WTC11 (cell line): Measurements from ENCODE around the gene DLG1. TPM values are rescaled to one million over a fixed set of nuclear protein-coding genes. Genes with fewer than 3 reads are reported as not detected.

Experiments
- ATAC-seq: fragments of 200-7000 bp; cut with Tn5 transposase; 2 replicates; pipeline ENCODE4 v1.10.0; 2021; ENCODE audit warnings: mild to moderate bottlenecking, moderate library complexity
- CTCF ChIA-PET: fragments of 300-600 bp; sonication (Branson Sonifier 250); formaldehyde crosslinking; loops from one replicate; lab custom pipeline; 2021; ENCODE audit warnings: antibody characterized with exemption; lab: Charles Lee
- POLR2A ChIA-PET: fragments of 350-600 bp; sonication (Branson Sonifier 250); formaldehyde crosslinking; loops from one replicate; lab custom pipeline; 2021; ENCODE audit warnings: antibody characterized with exemption; lab: Charles Lee
- DNase-seq: peaks from one replicate; pipeline ENCODE4 v3.0.0; 2021; ENCODE audit warnings: low spot score
- H3K27ac Mint-ChIP-seq: 2 replicates; pipeline ENCODE4 v1.8.0; 2021; ENCODE audit warnings: mixed read lengths
- H3K27me3 Mint-ChIP-seq: 2 replicates; pipeline ENCODE4 v1.8.0; 2021; ENCODE audit warnings: low read depth, mild to moderate bottlenecking, moderate library complexity, mixed read lengths
- H3K36me3 Mint-ChIP-seq: 2 replicates; pipeline ENCODE4 v1.8.0; 2021; ENCODE audit warnings: mixed read lengths
- H3K4me1 Mint-ChIP-seq: 2 replicates; pipeline ENCODE4 v1.8.0; 2022; ENCODE audit warnings: mixed read lengths
- H3K4me3 Mint-ChIP-seq: 2 replicates; pipeline ENCODE4 v1.8.0; 2021; ENCODE audit warnings: mild to moderate bottlenecking, moderate library complexity, mixed read lengths
- H3K9me3 Mint-ChIP-seq: 2 replicates; pipeline ENCODE4 v1.8.0; 2021; ENCODE audit warnings: mixed read lengths
- CREM ChIP-seq: sonication (generic); formaldehyde crosslinking; IDR thresholded peaks from 2 replicates; pipeline ENCODE4 v1.8.1; 2022; ENCODE audit warnings: mild to moderate bottlenecking, missing genetic modification reagents, moderate library complexity
- GABPB1 ChIP-seq: sonication (generic); formaldehyde crosslinking; IDR thresholded peaks from 2 replicates; pipeline ENCODE4 v1.8.1; 2023; ENCODE audit warnings: mild to moderate bottlenecking, missing genetic modification reagents
- KAT7 ChIP-seq: sonication (generic); formaldehyde crosslinking; IDR thresholded peaks from 2 replicates; pipeline ENCODE4 v1.8.1; 2023; ENCODE audit warnings: missing genetic modification reagents, mild to moderate bottlenecking, borderline replicate concordance
- MYBL2 ChIP-seq: sonication (generic); formaldehyde crosslinking; IDR thresholded peaks from 2 replicates; pipeline ENCODE4 v1.8.1; 2023; ENCODE audit warnings: mild to moderate bottlenecking, moderate library complexity, missing genetic modification reagents
- OVOL2 ChIP-seq: fragments of 250-450 bp; sonication (Bioruptor Pico); IDR thresholded peaks from 2 replicates; pipeline ENCODE4 v1.9.0; 2021; ENCODE audit warnings: mild to moderate bottlenecking, borderline replicate concordance
- SMAD3 ChIP-seq: sonication (generic); formaldehyde crosslinking; IDR thresholded peaks from 2 replicates; pipeline ENCODE4 v1.8.0; 2022; ENCODE audit warnings: missing genetic modification reagents, mild to moderate bottlenecking, borderline replicate concordance
- TEAD4 ChIP-seq: sonication (generic); formaldehyde crosslinking; IDR thresholded peaks from 2 replicates; pipeline ENCODE4 v1.8.0; 2022; ENCODE audit warnings: mild to moderate bottlenecking, missing genetic modification reagents
- ZNF263 ChIP-seq: sonication (generic); formaldehyde crosslinking; IDR thresholded peaks from 2 replicates; pipeline ENCODE4 v1.8.1; 2022; ENCODE audit warnings: low read depth, mild to moderate bottlenecking, moderate library complexity, missing genetic modification reagents
- total RNA-seq: library from RNA; stranded (reverse); gene quantifications from 3 replicates; pipeline ENCODE4 v1.2.3, GENCODE V29; 2021
- TF ChIP-seq, protein P1 (sequence below): sonication (generic); formaldehyde crosslinking; conservative IDR thresholded peaks from 2 replicates; pipeline ENCODE4 v1.8.1; 2023; ENCODE audit warnings: mild to moderate bottlenecking, low read depth, missing genetic modification reagents, moderate library complexity
- TF ChIP-seq, protein P2 (sequence below): sonication (generic); formaldehyde crosslinking; IDR thresholded peaks from 2 replicates; pipeline ENCODE4 v1.8.0; 2022; ENCODE audit warnings: mild to moderate bottlenecking, missing genetic modification reagents
- TF ChIP-seq, protein P3 (sequence below): sonication (generic); formaldehyde crosslinking; IDR thresholded peaks from 2 replicates; pipeline ENCODE4 v1.8.1; 2023; ENCODE audit warnings: mild to moderate bottlenecking, missing genetic modification reagents, borderline replicate concordance
- TF ChIP-seq, protein P4 (sequence below): sonication (generic); formaldehyde crosslinking; IDR thresholded peaks from 2 replicates; pipeline ENCODE4 v1.8.1; 2022; ENCODE audit warnings: mild to moderate bottlenecking, moderate library complexity, missing genetic modification reagents
- TF ChIP-seq, protein P5 (sequence below): sonication (generic); formaldehyde crosslinking; IDR thresholded peaks from 2 replicates; pipeline ENCODE4 v1.8.1; 2023; ENCODE audit warnings: mild to moderate bottlenecking, missing genetic modification reagents
- TF ChIP-seq, protein P6 (sequence below): sonication (generic); formaldehyde crosslinking; IDR thresholded peaks from 2 replicates; pipeline ENCODE4 v1.8.0; 2022; ENCODE audit warnings: mild to moderate bottlenecking, missing genetic modification reagents
- TF ChIP-seq, protein P7 (sequence below): fragments of 250-450 bp; sonication (Bioruptor Pico); IDR thresholded peaks from 2 replicates; pipeline ENCODE4 v1.9.0; 2021; ENCODE audit warnings: mild to moderate bottlenecking
- TF ChIP-seq, protein P8 (sequence below): sonication (generic); formaldehyde crosslinking; IDR thresholded peaks from 2 replicates; pipeline ENCODE4 v1.8.1; 2023; ENCODE audit warnings: mild to moderate bottlenecking, missing genetic modification reagents, moderate library complexity
- TF ChIP-seq, protein P9 (sequence below): sonication (generic); formaldehyde crosslinking; IDR thresholded peaks from 2 replicates; pipeline ENCODE4 v1.8.1; 2023; ENCODE audit warnings: mild to moderate bottlenecking, missing genetic modification reagents

DLG1 gene
- total RNA-seq, 1 experiment from 2014 or later = 81.1 TPM

DNA sequence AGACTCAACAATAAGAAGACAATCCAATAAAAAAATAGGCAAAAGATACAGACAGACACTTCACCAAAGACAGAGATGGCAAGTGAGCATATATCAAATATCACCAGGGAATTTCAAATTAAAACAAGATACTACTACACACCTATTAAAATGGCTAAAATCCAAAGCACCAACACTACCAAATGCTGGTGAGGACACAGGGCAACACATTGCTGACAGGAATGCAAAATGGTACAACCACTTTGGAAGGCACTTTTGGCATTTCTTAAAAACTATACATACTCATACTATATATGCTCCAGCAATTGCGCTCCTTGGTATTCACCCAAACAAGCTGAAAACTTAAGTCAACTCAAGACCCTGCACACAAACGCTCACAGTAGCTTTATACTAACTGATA is 12.9 kb downstream of the DLG1 start:
- Mint-ChIP-seq H3K9me3 (peaks cover 6% of the 10 kb centered on the region), H3K27me3 (no peaks in the 10 kb centered on the region), H3K27ac (no peak overlapping the region), H3K4me1 (no peaks in the 10 kb centered on the region), H3K36me3 (peaks cover 51% of the 10 kb centered on the region), H3K4me3 (no peak overlapping the region)
- TF ChIP-seq, protein P1, sequence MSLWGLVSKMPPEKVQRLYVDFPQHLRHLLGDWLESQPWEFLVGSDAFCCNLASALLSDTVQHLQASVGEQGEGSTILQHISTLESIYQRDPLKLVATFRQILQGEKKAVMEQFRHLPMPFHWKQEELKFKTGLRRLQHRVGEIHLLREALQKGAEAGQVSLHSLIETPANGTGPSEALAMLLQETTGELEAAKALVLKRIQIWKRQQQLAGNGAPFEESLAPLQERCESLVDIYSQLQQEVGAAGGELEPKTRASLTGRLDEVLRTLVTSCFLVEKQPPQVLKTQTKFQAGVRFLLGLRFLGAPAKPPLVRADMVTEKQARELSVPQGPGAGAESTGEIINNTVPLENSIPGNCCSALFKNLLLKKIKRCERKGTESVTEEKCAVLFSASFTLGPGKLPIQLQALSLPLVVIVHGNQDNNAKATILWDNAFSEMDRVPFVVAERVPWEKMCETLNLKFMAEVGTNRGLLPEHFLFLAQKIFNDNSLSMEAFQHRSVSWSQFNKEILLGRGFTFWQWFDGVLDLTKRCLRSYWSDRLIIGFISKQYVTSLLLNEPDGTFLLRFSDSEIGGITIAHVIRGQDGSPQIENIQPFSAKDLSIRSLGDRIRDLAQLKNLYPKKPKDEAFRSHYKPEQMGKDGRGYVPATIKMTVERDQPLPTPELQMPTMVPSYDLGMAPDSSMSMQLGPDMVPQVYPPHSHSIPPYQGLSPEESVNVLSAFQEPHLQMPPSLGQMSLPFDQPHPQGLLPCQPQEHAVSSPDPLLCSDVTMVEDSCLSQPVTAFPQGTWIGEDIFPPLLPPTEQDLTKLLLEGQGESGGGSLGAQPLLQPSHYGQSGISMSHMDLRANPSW (CRISPR knock-in tag) = no peak
- TF ChIP-seq TEAD4 (CRISPR knock-in tag) (no peak), KAT7 (CRISPR knock-in tag) (no peak), SMAD3 (CRISPR knock-in tag) (no peak), CREM (CRISPR knock-in tag) (no peak), MYBL2 (CRISPR knock-in tag) (no peak), GABPB1 (CRISPR knock-in tag) (no peak), ZNF263 (CRISPR knock-in tag) (no peak)
- TF ChIP-seq, protein P2, sequence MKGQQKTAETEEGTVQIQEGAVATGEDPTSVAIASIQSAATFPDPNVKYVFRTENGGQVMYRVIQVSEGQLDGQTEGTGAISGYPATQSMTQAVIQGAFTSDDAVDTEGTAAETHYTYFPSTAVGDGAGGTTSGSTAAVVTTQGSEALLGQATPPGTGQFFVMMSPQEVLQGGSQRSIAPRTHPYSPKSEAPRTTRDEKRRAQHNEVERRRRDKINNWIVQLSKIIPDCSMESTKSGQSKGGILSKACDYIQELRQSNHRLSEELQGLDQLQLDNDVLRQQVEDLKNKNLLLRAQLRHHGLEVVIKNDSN (CRISPR knock-in tag) = no peak
- TF ChIP-seq, protein P3, sequence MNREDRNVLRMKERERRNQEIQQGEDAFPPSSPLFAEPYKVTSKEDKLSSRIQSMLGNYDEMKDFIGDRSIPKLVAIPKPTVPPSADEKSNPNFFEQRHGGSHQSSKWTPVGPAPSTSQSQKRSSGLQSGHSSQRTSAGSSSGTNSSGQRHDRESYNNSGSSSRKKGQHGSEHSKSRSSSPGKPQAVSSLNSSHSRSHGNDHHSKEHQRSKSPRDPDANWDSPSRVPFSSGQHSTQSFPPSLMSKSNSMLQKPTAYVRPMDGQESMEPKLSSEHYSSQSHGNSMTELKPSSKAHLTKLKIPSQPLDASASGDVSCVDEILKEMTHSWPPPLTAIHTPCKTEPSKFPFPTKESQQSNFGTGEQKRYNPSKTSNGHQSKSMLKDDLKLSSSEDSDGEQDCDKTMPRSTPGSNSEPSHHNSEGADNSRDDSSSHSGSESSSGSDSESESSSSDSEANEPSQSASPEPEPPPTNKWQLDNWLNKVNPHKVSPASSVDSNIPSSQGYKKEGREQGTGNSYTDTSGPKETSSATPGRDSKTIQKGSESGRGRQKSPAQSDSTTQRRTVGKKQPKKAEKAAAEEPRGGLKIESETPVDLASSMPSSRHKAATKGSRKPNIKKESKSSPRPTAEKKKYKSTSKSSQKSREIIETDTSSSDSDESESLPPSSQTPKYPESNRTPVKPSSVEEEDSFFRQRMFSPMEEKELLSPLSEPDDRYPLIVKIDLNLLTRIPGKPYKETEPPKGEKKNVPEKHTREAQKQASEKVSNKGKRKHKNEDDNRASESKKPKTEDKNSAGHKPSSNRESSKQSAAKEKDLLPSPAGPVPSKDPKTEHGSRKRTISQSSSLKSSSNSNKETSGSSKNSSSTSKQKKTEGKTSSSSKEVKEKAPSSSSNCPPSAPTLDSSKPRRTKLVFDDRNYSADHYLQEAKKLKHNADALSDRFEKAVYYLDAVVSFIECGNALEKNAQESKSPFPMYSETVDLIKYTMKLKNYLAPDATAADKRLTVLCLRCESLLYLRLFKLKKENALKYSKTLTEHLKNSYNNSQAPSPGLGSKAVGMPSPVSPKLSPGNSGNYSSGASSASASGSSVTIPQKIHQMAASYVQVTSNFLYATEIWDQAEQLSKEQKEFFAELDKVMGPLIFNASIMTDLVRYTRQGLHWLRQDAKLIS (CRISPR knock-in tag) = no peak
- TF ChIP-seq, protein P4, sequence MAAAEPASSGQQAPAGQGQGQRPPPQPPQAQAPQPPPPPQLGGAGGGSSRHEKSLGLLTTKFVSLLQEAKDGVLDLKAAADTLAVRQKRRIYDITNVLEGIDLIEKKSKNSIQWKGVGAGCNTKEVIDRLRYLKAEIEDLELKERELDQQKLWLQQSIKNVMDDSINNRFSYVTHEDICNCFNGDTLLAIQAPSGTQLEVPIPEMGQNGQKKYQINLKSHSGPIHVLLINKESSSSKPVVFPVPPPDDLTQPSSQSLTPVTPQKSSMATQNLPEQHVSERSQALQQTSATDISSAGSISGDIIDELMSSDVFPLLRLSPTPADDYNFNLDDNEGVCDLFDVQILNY (CRISPR knock-in tag) = no peak
- TF ChIP-seq, protein P5, sequence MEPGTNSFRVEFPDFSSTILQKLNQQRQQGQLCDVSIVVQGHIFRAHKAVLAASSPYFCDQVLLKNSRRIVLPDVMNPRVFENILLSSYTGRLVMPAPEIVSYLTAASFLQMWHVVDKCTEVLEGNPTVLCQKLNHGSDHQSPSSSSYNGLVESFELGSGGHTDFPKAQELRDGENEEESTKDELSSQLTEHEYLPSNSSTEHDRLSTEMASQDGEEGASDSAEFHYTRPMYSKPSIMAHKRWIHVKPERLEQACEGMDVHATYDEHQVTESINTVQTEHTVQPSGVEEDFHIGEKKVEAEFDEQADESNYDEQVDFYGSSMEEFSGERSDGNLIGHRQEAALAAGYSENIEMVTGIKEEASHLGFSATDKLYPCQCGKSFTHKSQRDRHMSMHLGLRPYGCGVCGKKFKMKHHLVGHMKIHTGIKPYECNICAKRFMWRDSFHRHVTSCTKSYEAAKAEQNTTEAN = no peak
- TF ChIP-seq, protein P6, sequence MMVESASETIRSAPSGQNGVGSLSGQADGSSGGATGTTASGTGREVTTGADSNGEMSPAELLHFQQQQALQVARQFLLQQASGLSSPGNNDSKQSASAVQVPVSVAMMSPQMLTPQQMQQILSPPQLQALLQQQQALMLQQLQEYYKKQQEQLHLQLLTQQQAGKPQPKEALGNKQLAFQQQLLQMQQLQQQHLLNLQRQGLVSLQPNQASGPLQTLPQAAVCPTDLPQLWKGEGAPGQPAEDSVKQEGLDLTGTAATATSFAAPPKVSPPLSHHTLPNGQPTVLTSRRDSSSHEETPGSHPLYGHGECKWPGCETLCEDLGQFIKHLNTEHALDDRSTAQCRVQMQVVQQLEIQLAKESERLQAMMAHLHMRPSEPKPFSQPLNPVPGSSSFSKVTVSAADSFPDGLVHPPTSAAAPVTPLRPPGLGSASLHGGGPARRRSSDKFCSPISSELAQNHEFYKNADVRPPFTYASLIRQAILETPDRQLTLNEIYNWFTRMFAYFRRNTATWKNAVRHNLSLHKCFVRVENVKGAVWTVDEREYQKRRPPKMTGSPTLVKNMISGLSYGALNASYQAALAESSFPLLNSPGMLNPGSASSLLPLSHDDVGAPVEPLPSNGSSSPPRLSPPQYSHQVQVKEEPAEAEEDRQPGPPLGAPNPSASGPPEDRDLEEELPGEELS (CRISPR knock-in tag) = no peak
- ATAC-seq (no peak), DNase-seq (no peak)
- ChIA-PET CTCF (no interaction called here), POLR2A (interaction anchor here (1.0 kb wide), 1 partner anchor 11 kb away, joined by 3 read pairs; no protein-coding TSS in a partner anchor)

DNA sequence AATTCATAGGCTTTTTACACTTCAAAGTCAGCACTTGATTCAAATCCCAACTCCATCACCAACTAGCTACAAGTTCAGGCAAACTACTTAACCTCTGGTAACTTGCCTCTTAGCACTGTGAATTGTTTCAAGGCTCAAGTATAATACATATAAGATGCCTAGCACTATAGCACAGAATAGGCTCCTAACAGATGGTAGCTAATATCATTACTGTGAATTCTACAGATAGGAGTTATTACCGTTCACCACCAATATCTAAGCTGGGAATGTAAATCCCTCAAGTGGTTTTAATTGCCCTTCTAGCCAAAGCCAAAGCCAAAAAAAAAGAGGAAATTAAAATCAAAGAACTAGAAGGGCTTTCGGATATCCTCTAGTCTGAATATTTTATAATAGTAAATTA is 15.4 kb downstream of the DLG1 start:
- no peaks in the 10 kb centered on the region for H3K27me3 Mint-ChIP-seq
- no peaks in the 10 kb centered on the region for H3K4me1 Mint-ChIP-seq
- ChIA-PET POLR2A (no interaction called here), CTCF (interaction anchor here (0.7 kb wide), 1 partner anchor 26 kb away, joined by 3 read pairs; no protein-coding TSS in a partner anchor)
- peaks cover 6% of the 10 kb centered on the region for H3K9me3 Mint-ChIP-seq
- peaks cover 55% of the 10 kb centered on the region for H3K36me3 Mint-ChIP-seq
- H3K27ac Mint-ChIP-seq = no peak overlapping the region
- no peak overlapping the region for H3K4me3 Mint-ChIP-seq
- DNase-seq (no peak), ATAC-seq (no peak)
- TF ChIP-seq, protein P7, sequence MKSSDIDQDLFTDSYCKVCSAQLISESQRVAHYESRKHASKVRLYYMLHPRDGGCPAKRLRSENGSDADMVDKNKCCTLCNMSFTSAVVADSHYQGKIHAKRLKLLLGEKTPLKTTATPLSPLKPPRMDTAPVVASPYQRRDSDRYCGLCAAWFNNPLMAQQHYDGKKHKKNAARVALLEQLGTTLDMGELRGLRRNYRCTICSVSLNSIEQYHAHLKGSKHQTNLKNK (CRISPR knock-in tag) = no peak
- no peak for TF ChIP-seq MYBL2 (CRISPR knock-in tag)
- TF ChIP-seq, protein P8, sequence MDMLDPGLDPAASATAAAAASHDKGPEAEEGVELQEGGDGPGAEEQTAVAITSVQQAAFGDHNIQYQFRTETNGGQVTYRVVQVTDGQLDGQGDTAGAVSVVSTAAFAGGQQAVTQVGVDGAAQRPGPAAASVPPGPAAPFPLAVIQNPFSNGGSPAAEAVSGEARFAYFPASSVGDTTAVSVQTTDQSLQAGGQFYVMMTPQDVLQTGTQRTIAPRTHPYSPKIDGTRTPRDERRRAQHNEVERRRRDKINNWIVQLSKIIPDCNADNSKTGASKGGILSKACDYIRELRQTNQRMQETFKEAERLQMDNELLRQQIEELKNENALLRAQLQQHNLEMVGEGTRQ = no peak
- TF ChIP-seq, protein P9, sequence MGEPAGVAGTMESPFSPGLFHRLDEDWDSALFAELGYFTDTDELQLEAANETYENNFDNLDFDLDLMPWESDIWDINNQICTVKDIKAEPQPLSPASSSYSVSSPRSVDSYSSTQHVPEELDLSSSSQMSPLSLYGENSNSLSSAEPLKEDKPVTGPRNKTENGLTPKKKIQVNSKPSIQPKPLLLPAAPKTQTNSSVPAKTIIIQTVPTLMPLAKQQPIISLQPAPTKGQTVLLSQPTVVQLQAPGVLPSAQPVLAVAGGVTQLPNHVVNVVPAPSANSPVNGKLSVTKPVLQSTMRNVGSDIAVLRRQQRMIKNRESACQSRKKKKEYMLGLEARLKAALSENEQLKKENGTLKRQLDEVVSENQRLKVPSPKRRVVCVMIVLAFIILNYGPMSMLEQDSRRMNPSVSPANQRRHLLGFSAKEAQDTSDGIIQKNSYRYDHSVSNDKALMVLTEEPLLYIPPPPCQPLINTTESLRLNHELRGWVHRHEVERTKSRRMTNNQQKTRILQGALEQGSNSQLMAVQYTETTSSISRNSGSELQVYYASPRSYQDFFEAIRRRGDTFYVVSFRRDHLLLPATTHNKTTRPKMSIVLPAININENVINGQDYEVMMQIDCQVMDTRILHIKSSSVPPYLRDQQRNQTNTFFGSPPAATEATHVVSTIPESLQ (CRISPR knock-in tag) = no peak
- no peak for TF ChIP-seq OVOL2 (CRISPR knock-in tag)
